OCI-LY3 (cell line): ENCODE measurements around the gene SPPL2A.
"Not testable (repeated sequence)": the region's sequence is repeated elsewhere in the genome, so short reads cannot be mapped to it uniquely, and the experiment has no call there.

Experiments
- H2AFZ ChIP-seq: fragments of 200-600, 300-600 bp; shearing (Covaris generic); 2 replicates; pipeline ENCODE4 v1.6.0; 2014; ENCODE audit warnings: antibody characterized with exemption, low read depth, low read length
- H3K27ac ChIP-seq: fragments of 200-600, 300-600 bp; sonication (generic); 2 replicates; pipeline ENCODE4 v1.5.1; 2014; ENCODE audit warnings: mild to moderate bottlenecking, low read length, moderate library complexity, mixed read lengths
- H3K27me3 ChIP-seq: fragments of 200-600, 300-600 bp; sonication (generic); 2 replicates; pipeline ENCODE4 v1.6.1; 2014; ENCODE audit warnings: low read depth, low read length, mixed read lengths
- H3K36me3 ChIP-seq: fragments of 200-600, 300-600 bp; sonication (generic); replicated peaks from 2 replicates; pipeline ENCODE3; 2014; ENCODE audit warnings: low read depth, low read length, mixed read lengths
- H3K4me1 ChIP-seq: fragments of 300-600, 200-600 bp; sonication (generic); 2 replicates; pipeline ENCODE4 v1.6.1; 2014; ENCODE audit warnings: low read length, mixed read lengths
- H3K4me2 ChIP-seq: fragments of 200-600, 300-600 bp; sonication (generic); 2 replicates; pipeline ENCODE4 v1.6.1; 2014; ENCODE audit warnings: low read length, mixed read lengths
- H3K4me3 ChIP-seq: fragments of 300-600, 200-600 bp; sonication (generic); 2 replicates; pipeline ENCODE4 v1.5.1; 2014; ENCODE audit warnings: antibody characterized with exemption, mild to moderate bottlenecking, low read length, moderate library complexity
- H3K79me2 ChIP-seq: fragments of 300-600, 200-600 bp; shearing (Covaris generic); 2 replicates; pipeline ENCODE4 v1.6.1; 2014; ENCODE audit warnings: mild to moderate bottlenecking, low read length, mixed read lengths
- H3K9ac ChIP-seq: fragments of 300-600, 200-600 bp; shearing (Covaris generic); 2 replicates; pipeline ENCODE4 v1.6.0; 2014; ENCODE audit warnings: mild to moderate bottlenecking, low read length, moderate library complexity
- H3K9me3 ChIP-seq: fragments of 200-600, 300-600 bp; shearing (Covaris generic); 2 replicates; pipeline ENCODE4 v1.6.1; 2014; ENCODE audit warnings: low read length, mixed read lengths; ENCODE audit not compliant: insufficient read depth
- H4K20me1 ChIP-seq: fragments of 200-600, 300-600 bp; sonication (generic); 2 replicates; pipeline ENCODE4 v1.6.1; 2016; ENCODE audit warnings: low read length, mixed read lengths; ENCODE audit not compliant: insufficient read depth
- EZH2phosphoT487 ChIP-seq: fragments of 200-600 bp; shearing (Covaris generic); IDR thresholded peaks from 2 replicates; pipeline ENCODE4 v1.6.1; 2018; ENCODE audit warnings: antibody characterized with exemption, mixed run types, low read depth
- TF ChIP-seq, protein P1 (sequence below): fragments of 200-600, 300-600 bp; sonication (generic); IDR thresholded peaks from 2 replicates; pipeline ENCODE4 v1.5.1; 2014; ENCODE audit warnings: antibody characterized with exemption, low read length, low read depth

The SPPL2A gene

DNA sequence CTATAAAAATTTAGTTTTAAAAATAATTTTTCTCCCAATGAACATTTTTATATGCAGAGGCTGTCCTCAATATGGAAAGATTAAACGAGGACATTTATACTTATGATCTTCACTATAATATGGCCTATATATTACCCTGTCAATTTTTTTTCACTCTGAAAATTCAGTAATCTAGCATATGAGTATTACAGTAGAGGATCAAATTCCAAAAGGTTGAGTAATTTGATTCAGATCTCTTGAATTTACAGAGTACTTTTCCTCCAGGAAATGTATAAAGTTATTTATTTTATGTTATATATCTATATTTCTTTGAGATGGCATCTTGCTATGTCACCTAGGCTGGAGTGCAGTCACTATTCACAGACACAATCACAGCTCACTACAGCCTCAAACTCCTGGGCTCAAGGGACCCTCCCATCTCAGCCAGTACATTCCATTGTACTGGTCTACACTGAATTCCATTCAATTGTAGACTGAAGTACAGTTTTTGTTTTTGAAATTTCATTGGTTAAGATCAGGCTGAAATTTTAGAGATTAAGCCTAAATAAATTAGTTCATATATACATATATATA lies 62.7 kb downstream of the SPPL2A start:
- H2AFZ ChIP-seq = no peak overlapping the region
- H3K79me2 ChIP-seq = no peaks in the 10 kb centered on the region
- no peaks in the 10 kb centered on the region for H3K4me1 ChIP-seq
- H3K4me3 ChIP-seq = no peak overlapping the region
- no peaks in the 10 kb centered on the region for H3K27me3 ChIP-seq
- no peaks in the 10 kb centered on the region for H3K9me3 ChIP-seq
- no peak overlapping the region for H3K9ac ChIP-seq
- H3K27ac ChIP-seq = no peak overlapping the region
- TF ChIP-seq, protein P1, sequence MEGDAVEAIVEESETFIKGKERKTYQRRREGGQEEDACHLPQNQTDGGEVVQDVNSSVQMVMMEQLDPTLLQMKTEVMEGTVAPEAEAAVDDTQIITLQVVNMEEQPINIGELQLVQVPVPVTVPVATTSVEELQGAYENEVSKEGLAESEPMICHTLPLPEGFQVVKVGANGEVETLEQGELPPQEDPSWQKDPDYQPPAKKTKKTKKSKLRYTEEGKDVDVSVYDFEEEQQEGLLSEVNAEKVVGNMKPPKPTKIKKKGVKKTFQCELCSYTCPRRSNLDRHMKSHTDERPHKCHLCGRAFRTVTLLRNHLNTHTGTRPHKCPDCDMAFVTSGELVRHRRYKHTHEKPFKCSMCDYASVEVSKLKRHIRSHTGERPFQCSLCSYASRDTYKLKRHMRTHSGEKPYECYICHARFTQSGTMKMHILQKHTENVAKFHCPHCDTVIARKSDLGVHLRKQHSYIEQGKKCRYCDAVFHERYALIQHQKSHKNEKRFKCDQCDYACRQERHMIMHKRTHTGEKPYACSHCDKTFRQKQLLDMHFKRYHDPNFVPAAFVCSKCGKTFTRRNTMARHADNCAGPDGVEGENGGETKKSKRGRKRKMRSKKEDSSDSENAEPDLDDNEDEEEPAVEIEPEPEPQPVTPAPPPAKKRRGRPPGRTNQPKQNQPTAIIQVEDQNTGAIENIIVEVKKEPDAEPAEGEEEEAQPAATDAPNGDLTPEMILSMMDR = no peak
- TF ChIP-seq EZH2phosphoT487 = no peak
- no peak overlapping the region for H3K4me2 ChIP-seq
- no peaks in the 10 kb centered on the region for H4K20me1 ChIP-seq
- H3K36me3 ChIP-seq = peaks cover 3% of the 10 kb centered on the region

DNA sequence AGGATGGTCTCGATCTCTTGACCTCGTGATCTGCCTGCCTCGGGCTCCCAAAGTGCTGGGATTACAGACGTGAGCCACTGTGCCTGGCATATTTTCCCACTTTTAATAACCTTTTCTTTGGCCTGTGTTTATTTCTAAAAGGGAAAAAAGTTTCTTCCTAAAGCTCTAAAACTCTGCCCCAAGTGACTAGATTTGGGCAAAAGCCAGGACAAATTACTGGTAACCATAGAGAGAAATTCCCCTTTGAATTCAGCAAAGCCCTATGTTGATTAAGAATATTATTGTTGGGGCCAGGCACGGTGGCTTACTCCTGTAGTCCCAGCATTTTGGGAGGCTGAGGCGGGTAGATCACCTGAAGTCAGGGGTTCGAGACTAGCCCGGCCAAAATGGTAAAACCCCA lies 67.4 kb downstream of the SPPL2A start:
- no peak overlapping the region for H3K27ac ChIP-seq
- no peaks in the 10 kb centered on the region for H3K79me2 ChIP-seq
- TF ChIP-seq, protein P1 = no peak
- TF ChIP-seq EZH2phosphoT487 = no peak
- no peaks in the 10 kb centered on the region for H3K36me3 ChIP-seq
- H3K4me1 ChIP-seq = no peaks in the 10 kb centered on the region
- H3K9me3 ChIP-seq = no peaks in the 10 kb centered on the region
- no peaks in the 10 kb centered on the region for H3K27me3 ChIP-seq
- no peak overlapping the region for H3K4me3 ChIP-seq
- H3K9ac ChIP-seq = no peak overlapping the region
- no peaks in the 10 kb centered on the region for H4K20me1 ChIP-seq
- H3K4me2 ChIP-seq = no peak overlapping the region
- H2AFZ ChIP-seq = no peak overlapping the region

DNA sequence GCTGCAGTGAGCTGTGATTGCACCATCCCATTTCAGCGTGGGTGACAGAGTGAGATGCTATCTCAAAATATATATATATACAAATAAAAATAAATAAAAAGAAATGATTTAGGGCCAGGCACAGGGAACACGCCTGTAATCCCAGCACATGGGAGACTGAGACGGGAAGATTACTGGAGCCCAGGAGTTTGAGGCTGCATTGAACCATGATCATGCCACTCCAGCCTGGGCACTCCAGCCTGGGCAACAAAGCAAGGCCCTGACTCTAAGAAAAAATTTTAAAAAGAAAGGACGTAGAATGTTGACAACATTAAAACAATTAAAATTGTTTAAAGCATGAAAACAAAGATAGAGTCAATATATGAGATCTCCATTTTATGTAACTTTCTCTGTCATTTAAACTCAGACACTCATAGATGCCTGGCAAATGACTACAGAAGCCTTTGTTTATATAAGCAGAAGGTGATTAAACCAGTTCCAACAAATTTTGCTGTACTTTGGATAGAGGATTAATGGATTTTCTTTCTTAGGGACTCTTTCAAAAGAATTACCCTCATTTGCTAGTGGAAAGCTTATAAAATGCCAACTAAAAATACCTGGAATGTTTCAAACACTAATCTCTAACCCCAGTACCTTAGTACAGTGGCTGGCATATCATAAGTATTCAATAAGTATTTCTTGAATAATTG lies 68.3 kb downstream of the SPPL2A start:
- Histone ChIP-seq H2AFZ (no peak overlapping the region), H3K9ac (no peak overlapping the region), H3K9me3 (no peaks in the 10 kb centered on the region), H3K36me3 (no peaks in the 10 kb centered on the region), H3K4me3 (no peak overlapping the region), H3K4me2 (no peak overlapping the region), H4K20me1 (no peaks in the 10 kb centered on the region), H3K79me2 (no peaks in the 10 kb centered on the region), H3K27ac (no peak overlapping the region), H3K27me3 (no peaks in the 10 kb centered on the region), H3K4me1 (no peaks in the 10 kb centered on the region)
- TF ChIP-seq, protein P1 = no peak
- no peak for TF ChIP-seq EZH2phosphoT487

DNA sequence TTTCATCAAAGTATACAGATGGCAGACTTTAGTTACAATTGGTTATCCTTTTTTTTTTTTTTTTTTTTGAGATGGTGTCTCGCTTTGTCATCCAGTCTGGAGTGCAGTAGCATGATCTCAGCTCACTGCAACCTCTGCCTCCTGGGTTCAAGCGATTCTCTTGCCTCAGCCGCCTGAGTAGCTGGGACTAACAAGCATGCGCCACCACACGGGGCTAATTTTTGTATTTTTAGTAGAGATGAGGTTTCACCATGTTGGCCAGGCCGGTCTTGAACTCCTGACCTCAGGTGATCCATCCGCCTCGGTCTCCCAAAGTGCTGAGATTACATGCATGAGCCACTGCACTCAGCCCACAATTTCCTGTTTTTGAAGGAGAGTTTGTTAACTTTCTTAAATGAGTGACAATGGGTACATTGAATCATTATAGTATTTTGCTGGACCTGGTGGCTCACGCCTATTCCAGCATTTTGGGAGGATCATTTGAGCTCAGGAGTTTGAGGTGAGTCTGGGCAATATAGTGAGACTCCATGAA lies 70.8 kb downstream of the SPPL2A start:
- not testable (repeated sequence) for H3K36me3 ChIP-seq, H3K79me2 ChIP-seq, H3K9ac ChIP-seq, H3K4me2 ChIP-seq, H2AFZ ChIP-seq, H3K4me1 ChIP-seq, H3K9me3 ChIP-seq, H3K27ac ChIP-seq, H4K20me1 ChIP-seq, H3K4me3 ChIP-seq, H3K27me3 ChIP-seq
